Vagina (tissue), 2 donors: Measurements from ENCODE around the gene CBX5.

Experiments
- POLR2A ChIP-seq, 2 donors: fragments of 450-650 bp; IDR thresholded peaks; one replicate each; pipeline ENCODE4 v1.6.1; 2017; ENCODE audit warnings: antibody characterized with exemption in 2 of 2, mild to moderate bottlenecking in 2 of 2, moderate library complexity in 2 of 2
- POLR2AphosphoS5 ChIP-seq, 2 donors: sonication (generic); formaldehyde crosslinking; IDR thresholded peaks; one replicate each; pipeline ENCODE4 v1.9.0; 2017; ENCODE audit warnings: antibody characterized with exemption in 2 of 2, mild to moderate bottlenecking in 2 of 2, low read depth in 1 of 2; ENCODE audit not compliant: insufficient read depth in 1 of 2
- TF ChIP-seq, protein P1 (sequence below), 3 experiments: fragments of 450-650 bp in 2 of 3; fragments of 200-600 bp in 1 of 3; sonication (generic) in 1 of 3; IDR thresholded peaks; one replicate each; pipeline ENCODE4 v1.5.1; 2017 to 2019; ENCODE audit warnings: antibody characterized with exemption in 3 of 3, mild to moderate bottlenecking in 2 of 3, moderate library complexity in 2 of 3

DNA sequence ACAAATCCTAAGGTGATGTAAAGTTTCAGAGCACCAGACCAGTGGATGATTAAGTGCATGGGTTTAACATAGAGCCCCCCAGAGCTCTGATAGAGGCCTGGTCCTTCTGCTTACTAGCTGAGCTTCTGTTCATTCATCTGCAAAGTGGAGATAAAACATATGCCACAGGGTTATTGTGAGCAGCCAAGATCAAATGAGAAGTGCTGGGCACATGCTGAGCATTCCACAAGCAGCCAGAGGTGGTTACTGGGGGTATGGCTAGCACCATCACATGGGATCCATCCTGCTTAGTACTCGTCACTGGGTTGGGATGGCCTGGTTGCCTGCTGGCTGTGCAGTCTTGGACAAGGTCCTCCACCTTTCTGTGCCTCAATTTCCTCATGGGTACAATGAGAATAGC, 73.1 kb downstream of the CBX5 start:
- TF ChIP-seq, protein P1, sequence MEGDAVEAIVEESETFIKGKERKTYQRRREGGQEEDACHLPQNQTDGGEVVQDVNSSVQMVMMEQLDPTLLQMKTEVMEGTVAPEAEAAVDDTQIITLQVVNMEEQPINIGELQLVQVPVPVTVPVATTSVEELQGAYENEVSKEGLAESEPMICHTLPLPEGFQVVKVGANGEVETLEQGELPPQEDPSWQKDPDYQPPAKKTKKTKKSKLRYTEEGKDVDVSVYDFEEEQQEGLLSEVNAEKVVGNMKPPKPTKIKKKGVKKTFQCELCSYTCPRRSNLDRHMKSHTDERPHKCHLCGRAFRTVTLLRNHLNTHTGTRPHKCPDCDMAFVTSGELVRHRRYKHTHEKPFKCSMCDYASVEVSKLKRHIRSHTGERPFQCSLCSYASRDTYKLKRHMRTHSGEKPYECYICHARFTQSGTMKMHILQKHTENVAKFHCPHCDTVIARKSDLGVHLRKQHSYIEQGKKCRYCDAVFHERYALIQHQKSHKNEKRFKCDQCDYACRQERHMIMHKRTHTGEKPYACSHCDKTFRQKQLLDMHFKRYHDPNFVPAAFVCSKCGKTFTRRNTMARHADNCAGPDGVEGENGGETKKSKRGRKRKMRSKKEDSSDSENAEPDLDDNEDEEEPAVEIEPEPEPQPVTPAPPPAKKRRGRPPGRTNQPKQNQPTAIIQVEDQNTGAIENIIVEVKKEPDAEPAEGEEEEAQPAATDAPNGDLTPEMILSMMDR (IDR thresholded peaks at IDR 0.05): no peak
- TF ChIP-seq POLR2A (IDR thresholded peaks at IDR 0.05): no peak
- TF ChIP-seq POLR2AphosphoS5 (IDR thresholded peaks at IDR 0.05; ENCODE audit: insufficient read depth in 1 of 2, low read depth in 1 of 2): no peak
